G401 (cell line): ENCODE data around the gene OVOL1. TPM values are rescaled to one million over a fixed set of nuclear protein-coding genes. Genes with fewer than 3 reads are reported as not detected.
"Not testable (repeated sequence)": the region's sequence is repeated elsewhere in the genome, so short reads cannot be mapped to it uniquely, and the experiment has no call there.

ENCODE experiments used
- DNase-seq: peaks from one replicate; pipeline ENCODE4 v3.0.0-alpha.2; 2015; ENCODE audit warnings: low spot score
- in situ Hi-C: cut with HindIII; loops from 2 replicates; pipeline ENCODE4 v1.10.0; 2016; ENCODE audit warnings: low sequenced_read_pairs, mixed read lengths
- total RNA-seq: library from RNA; depleted of rRNA; stranded (reverse); fragments of >200 nt; shearing (Covaris generic); gene quantifications from 2 replicates; pipeline ENCODE4 v1.2.3, GENCODE V29; 2014

The OVOL1 gene
- total RNA-seq, 1 experiment from 2014 or later, result not detected

- DNase-seq, result no peak
- in situ Hi-C loops, result no loop called here
Measured at GRCh38 chr11:65808744-65809341, 22.0 kb downstream of the OVOL1 start.

- in situ Hi-C loops, result no loop called here
Measured at GRCh38 chr11:65809496-65809895, 22.6 kb downstream of the OVOL1 start.

GRCh38 chr11:65810046-65810868 is 23.4 kb downstream of the OVOL1 start:
- DNase-seq, result peak; percentile 60
- in situ Hi-C loops, result no loop called here

More at GRCh38 chr11:65809496-65809895, 22.6 kb downstream of the OVOL1 start:
- DNase-seq, result no peak

- in situ Hi-C loops, result no loop called here
- no peak for DNase-seq
Measured at GRCh38 chr11:65811764-65812475, 25.1 kb downstream of the OVOL1 start.

- DNase-seq, result no peak
- in situ Hi-C loops, result no loop called here
Measured at GRCh38 chr11:65814131-65814985, 27.5 kb downstream of the OVOL1 start.

- in situ Hi-C loops, result no loop called here
- DNase-seq, result no peak
Measured at GRCh38 chr11:65814986-65815565, 28.2 kb downstream of the OVOL1 start.

GRCh38 chr11:65816696-65817095 is 29.8 kb downstream of the OVOL1 start:
- in situ Hi-C loops, result no loop called here
- no peak for DNase-seq

- DNase-seq, result no peak
- in situ Hi-C loops, result no loop called here
Measured at GRCh38 chr11:65817312-65817834, 30.5 kb downstream of the OVOL1 start.

GRCh38 chr11:65817835-65818680 is 31.2 kb downstream of the OVOL1 start:
- in situ Hi-C loops, result no loop called here
- DNase-seq, result peak; percentile 87

GRCh38 chr11:65821107-65821506 is 34.2 kb downstream of the OVOL1 start:
- in situ Hi-C loops, result no loop called here
- DNase-seq, result no peak

- DNase-seq, result no peak
- in situ Hi-C loops, result no loop called here
Measured at GRCh38 chr11:65822776-65823528, 36.1 kb downstream of the OVOL1 start.

GRCh38 chr11:65826984-65827735 is 40.3 kb downstream of the OVOL1 start:
- no peak for DNase-seq
- in situ Hi-C loops, result no loop called here

GRCh38 chr11:65829459-65829858 is 42.6 kb downstream of the OVOL1 start:
- no peak for DNase-seq
- in situ Hi-C loops, result no loop called here

GRCh38 chr11:65832231-65832630 is 45.4 kb downstream of the OVOL1 start:
- in situ Hi-C loops, DNase-seq: not testable (repeated sequence)

- peak; percentile 96 for DNase-seq
- in situ Hi-C loops, result no loop called here
Measured at GRCh38 chr11:65833297-65834030, 46.6 kb downstream of the OVOL1 start, which contains the start of gene SNX32. TSS of gene SNX32 (plus strand) at chr11:65833963. CDS start at chr11:65834066, 103 bp downstream.

GRCh38 chr11:65834202-65834601 is 47.3 kb downstream of the OVOL1 start:
- DNase-seq, result no peak
- in situ Hi-C loops, result no loop called here
